SK-N-MC (cell line): Measurements from ENCODE around the gene SPOPL.
"Not testable (repeated sequence)": the region's sequence is repeated elsewhere in the genome, so short reads cannot be mapped to it uniquely, and the experiment has no call there.

Experiments used
- EZH2 ChIP-seq: fragments of 200-600 bp; sonication (generic); IDR thresholded peaks from one replicate; pipeline ENCODE4 v1.6.1; 2017; ENCODE audit warnings: antibody characterized with exemption
- POLR2AphosphoS5 ChIP-seq: IDR thresholded peaks from 2 replicates; pipeline ENCODE4 v1.6.1; 2012; ENCODE audit warnings: mild to moderate bottlenecking, low read depth, low read length, borderline replicate concordance

DNA sequence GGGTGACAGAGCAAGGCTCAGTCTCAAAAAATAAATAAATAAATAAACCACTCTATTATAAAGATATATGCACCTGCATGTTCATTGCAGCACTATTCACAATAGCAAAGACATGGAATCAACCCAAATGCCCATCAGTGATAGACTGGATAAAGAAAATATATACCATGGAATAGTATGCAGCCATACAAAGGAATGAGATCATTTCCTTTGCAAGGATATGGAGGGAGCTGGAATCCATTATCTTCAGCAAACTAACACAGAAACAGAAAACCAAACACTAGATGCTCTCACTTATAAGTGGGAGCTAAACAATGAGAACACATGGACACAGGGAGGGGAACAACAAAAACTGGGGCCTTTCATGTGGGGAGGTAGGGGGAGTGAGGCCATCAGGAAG is 18.8 kb upstream of the SPOPL start:
- TF ChIP-seq POLR2AphosphoS5, EZH2: not testable (repeated sequence)
